Urothelium cell line (cell line): ENCODE data around the gene THBD.

Experiments
- DNase-seq: peaks from one replicate; pipeline ENCODE4 v3.0.0; 2011; ENCODE audit warnings: low spot score, mixed read lengths
- FAIRE-seq: peaks from 2 replicates; lab custom pipeline; 2011; peaks lifted over from hg19 to GRCh38; lab: Jason Lieb, UNC

THBD gene

DNA sequence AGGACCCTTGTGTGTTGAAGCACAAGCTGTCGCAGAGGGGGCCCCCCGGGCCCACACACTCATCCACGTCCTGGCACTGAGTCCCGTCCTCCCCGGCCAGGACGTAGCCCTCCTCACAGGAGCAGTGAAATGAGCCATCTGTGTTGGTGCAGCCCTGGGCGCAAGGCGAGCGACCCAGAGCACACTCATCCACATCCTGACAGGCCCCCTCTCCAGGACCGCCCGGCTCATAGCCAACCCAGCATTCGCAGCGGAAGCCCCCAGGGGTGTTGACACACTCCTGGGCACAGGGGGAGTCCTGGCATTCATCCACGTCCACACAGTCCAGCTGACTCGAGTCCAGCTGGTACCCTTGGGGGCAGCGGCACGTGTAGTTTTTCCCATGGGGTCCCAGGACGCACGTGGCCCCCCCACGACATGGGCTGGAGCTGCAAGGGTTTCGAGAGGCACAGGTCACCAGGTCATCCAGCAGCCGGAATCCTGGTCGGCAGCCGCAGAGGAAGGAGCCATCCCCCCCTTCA is 35.4 kb upstream of the THBD start:
- no peak for FAIRE-seq
- DNase-seq, result no peak

DNA sequence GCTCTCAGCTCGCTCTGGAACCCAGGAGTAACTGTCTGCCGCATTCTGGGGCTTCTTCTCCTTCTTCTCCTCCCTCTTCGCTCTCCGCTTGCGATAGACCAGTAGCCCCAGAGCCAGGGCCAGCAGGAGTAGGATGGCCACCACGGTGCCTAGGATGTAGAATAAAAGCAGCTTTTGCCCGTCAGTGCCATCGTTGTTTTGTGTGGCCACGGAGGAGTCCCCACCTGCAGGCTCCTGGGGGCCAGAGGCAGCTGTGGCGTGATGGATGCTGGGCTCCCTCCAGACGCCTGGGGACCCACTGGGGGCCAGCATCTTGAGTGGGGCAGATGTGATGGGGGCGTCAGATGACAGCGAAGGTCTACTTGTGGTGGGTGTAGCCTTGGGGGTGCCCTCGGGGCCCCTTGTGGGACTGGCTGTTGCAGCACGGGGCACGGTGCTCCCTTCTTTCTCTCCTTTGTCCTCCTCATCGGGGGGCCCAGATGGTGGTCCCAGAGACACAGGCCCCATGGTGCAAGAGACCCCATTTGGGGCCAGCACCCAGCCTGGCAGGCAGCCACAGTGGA is 34.9 kb upstream of the THBD start:
- DNase-seq, result no peak
- FAIRE-seq, result no peak

DNA sequence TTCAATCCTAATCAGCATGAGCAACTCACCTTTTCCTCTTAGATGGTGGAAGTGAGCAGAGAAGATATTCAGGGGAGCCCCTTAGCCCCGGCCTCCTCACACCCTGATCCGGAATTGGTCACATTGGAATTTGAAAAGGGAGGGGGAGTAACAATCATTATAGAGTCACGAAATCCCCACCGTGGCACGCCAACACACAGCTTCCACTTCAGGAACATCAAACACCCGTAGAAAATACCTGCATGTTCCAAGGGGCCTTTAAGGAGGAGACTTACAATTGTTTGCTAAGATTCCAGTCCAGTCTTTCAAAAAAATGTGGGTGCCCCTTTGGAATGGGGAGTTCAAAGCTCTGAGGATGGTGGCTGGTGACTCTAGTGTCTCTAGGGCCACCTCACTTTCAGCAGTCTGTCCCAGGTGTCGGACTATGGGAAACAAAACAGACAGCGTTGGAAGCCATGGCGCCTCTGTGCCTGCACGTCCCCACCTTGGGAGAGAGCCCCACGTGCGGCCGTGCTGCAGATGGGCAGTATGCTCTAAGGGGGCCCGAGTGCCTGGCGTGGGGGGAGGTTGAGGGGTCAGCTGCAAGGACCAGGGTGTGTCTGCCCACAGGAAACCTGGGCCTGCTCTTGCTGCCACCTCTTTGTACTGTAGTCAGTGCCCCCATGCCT is 34.2 kb upstream of the THBD start:
- no peak for FAIRE-seq
- no peak for DNase-seq

DNA sequence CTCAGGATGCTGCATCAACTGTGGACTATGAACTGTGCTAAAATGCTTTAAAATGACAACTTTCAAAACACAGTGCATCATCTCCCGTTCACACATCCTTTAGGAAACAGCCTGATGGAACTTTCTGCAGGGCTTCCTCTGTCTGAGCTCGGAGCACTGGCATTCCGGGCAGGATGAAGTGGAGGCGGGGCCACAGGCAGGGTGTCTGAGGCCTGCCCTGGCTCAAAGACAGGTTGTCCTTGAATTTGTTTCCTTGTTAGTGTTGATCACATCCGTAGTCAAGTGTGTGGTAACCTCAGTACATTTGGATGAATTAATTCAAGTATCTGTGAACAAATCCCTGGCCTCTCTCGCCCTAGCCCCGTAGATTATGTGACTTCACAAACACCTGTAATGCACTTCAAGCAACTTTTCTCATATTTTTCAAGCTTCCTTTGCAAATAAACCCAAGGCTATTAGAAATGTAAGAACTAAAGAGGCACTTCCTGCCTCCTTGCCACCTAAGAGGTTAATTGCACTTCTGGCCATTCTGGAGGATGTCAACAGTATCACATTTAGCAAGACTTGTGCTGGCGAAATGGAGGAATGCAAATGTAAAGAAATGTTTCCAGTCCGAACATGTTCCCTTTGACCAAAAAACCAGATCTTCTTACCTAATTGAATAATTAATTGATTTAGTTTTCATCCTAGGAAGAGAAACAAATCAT is 33.5 kb upstream of the THBD start:
- FAIRE-seq (no peak), DNase-seq (no peak)

DNA sequence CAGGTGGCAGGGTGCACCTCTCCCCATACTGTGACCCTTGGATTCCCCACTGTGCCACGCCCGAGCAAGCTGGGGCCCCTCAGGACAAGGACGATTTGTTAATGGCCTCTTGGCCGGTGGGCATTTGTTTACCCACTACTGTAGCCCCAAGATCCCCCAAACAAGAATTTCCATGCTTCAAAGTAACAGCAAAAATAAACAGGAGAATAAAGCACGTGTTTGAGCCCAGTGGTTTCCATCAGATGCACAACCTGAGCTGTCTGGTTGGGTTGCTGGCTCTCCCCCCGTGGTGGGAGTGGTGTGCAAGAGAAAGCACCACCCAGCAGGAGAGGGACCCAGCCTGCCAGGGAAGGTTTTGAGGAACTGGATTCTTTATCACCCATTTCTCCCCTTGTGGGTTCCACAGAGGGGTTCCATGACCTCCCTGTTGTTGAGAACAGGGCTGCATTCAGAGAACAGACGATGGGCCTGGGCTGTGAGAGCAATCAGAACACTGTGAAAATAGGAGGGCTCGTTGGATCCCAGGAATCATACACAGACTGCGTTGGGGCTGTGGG is 31.9 kb upstream of the THBD start:
- DNase-seq (no peak), FAIRE-seq (no peak)

DNA sequence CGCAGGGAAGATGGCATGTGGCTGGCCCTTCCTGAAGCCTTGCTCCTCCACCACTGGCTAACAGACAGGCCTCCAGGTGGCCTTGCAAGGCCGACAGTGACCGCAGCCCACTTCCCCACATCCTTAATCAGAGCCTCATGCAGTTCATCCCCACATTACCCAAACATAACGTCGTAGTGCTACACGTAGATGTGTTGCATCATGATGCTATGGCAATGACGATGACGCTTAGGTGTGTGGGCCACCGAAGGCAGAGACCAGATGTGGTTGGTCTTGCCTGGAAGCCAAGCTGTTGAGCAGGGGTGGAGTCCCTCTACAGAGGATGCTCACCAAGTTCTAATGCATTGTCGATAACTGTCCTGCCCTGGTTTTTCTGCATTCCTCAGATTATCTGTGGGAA is 31.0 kb upstream of the THBD start:
- no peak for FAIRE-seq
- DNase-seq, result no peak

DNA sequence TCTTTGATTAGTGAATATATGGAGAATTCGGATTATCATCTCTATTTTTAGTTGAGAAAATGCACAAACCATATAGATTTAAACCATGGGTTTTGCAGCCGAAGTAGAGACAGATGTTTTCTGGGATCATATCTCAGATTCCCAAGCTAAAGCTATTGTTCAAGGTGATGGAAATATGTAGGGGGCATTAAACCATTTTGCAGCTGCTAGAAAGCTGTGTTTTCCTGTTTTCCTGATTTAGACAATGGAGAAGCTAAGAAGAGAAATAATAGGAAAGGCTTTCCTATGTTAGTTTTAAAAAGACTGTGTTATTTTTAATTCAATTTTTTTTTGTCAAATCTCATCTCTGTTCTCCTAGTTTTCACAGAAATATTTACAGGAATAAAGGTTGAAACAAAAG is 30.5 kb upstream of the THBD start:
- FAIRE-seq (no peak), DNase-seq (no peak)

DNA sequence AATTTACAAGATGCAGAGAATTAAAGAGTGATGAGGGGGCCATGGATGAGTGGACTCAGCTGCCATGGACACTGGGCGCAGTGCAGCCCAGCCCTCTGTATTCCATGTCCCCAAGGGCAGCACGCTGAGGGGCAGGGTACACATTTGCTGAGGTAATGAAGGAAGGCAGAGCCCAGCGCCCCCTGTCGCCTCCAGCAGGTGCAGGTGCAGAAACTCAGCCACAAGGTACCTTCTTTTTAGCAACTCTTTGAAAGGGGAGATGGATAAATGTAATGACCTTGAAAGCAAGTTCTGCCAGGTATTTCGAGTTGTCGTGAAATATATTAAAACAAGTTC is 29.5 kb upstream of the THBD start:
- FAIRE-seq (no peak), DNase-seq (no peak)

DNA sequence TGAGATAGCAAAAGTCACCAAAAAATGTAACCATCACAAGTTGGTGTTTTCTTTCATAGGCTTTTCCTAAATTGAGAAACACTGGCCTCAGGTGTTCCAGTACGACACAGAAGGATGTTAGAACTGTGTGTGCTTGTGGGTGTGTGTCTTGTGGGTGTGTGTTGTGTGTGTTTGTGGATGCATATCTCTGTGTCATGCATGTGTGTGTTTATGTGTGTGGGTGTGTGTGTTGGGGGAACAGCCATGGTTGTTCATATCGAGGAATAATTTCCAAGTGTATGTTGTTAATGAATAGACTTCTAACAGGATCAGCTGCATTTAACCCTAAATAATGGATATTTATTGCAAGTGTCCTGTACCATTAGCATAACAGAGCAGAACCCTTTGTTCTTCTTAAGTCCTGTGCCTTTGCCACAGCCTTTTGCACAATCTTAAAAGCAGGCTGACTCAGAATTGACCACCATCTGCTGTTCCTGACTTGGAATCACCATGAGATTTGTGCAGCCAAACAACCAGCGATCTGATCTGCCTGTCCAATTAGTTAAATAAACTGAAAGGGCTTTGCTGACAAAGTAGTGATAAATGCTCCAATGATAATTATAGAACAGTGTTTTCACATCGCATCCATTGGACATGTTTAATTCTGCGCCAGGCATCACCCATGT is 29.0 kb upstream of the THBD start:
- DNase-seq, result no peak
- no peak for FAIRE-seq

DNA sequence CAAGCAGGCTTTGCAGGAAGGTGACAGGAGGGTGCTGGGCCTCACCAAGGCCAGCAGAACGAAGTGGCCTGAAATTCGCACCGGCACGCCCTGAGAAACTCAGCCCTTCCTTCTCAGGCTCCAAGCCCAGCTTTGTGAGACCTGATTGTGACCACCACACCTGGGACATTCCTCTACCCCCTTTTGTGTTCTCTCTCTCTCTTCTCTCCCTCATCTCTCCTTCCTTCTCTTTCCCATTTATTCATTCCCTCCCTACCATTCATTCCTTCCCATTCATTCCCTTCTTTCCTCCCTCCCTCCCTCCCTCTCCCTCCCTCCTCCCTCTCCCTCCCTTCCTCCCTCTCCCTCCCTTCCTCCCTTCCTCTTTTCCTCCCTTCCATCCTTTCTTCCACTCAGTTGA is 27.8 kb upstream of the THBD start:
- FAIRE-seq, result no peak
- DNase-seq, result no peak

DNA sequence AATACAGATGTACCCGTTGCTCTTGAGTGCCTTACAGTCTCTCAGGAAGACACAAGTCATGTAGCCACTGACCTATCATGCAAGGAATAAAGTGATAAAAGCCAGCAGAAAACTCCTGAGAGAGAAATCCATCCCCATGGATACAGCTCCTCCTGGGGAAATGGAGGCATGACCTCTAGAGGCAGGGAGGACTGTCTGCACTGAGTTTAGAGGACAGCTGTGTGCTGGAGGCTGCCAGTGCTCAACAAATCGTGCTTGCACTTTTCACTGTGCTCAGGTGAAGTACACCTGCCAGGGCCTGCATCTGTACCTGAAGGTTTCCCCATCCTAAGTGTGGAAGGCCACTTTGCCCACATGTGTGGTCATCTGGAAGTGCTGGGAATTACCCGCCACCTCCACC is 24.6 kb upstream of the THBD start:
- DNase-seq (no peak), FAIRE-seq (no peak)

DNA sequence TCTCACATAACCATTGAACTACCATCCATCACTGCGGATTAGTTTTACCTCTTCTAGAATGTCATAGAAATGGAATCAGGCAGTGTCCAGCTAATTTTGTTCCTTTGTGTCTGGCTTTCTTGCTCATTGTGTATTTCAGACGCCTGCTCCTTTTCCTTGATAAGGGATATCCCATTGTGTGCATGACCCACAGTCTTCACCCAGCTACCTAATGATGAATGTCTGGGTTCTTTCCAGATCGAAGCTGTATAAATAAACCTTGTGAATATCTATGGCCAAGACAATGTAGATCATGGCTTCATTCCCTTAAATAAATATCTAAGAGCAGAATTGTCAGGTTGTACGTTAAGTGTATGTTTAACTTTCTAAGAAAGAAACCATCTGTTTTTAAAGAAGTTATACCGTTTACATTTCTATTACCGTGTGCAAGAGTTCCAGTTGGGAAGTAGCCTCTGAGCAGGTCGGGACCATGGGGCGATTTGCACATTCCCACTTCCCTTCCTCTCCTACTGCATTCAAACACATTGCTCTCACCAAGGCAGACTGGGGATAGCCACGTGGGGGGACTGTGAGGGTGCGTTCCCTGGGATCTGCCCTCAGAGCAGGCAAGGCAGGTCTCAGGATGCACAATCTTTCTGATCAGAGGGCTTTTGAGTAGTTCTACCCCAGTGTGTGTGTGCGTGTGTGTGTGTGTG is 23.6 kb upstream of the THBD start:
- DNase-seq (no peak), FAIRE-seq (no peak)

DNA sequence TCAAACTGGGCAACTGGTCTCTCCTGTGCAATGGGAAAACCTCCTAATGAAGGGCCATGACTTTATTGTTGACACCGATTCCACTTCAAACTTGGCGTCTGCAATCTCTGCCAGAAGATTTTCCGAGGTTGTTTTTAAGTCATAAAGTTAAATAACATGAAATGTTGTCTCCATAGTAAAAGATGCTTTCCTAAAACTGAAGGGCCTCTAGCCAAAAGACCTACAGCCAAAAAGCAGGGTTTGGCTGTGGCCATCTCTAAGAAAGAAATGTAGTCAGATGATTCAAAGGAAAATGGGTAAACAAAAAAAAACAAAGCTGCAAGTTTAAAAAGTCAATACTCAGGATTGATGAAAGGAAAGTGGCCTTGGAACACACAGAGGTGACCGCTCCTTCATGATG is 22.5 kb upstream of the THBD start:
- FAIRE-seq (no peak), DNase-seq (no peak)

DNA sequence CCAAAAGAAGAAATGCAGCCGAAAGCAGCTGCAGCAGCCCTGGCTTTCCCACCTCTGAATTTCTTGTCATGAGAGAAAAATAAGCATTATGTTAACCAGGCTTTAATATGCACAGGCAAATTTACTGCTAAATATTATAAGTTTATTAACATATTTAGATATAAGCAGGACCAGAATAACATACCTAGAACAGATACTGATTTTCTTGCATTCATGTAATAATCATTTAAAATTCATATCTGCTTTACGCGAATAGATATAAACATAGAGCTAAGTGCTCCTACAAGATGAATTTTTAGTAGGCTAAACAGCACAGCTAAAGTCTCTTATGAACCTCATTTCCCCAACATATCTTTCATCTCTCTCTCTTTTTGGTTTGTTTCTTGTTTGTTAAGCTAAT is 21.9 kb upstream of the THBD start:
- DNase-seq (no peak), FAIRE-seq (no peak)

DNA sequence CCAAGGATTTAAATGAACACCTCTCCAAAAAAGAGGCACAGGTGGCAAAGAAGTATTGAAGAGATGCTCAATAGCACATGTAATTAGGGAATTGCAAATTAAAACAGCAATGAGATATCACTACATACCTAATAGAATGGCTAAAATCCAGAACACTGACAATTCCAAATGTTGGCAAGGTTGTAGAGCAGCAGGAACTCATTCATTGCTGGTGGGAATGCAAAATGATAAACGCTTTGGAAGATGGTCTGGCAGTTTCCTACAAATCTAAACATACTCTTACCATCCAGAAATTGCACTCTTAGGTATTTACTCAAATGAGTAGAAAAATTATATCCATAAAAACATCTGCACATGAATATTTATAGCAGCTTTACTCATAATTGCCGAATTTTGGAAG is 19.6 kb upstream of the THBD start:
- FAIRE-seq (no peak), DNase-seq (no peak)

DNA sequence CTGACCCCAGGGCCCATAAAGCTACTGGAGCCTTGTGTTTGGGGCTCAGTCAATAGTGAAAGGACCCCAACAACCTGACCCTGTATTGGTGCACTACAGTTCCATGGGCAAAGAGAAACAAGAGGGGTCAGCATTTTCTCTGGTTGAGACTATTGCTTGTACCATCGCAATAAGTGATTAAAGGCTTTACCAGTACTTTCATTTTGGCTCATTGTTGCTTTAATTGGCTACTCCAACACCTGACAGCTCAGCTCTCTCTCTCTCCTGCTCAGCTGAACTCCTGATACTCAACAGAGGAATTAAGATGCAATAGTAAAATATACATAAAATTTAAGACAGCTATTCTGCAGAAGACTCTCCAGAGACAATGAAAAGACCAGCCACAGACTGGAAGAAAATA is 18.8 kb upstream of the THBD start:
- no peak for DNase-seq
- no peak for FAIRE-seq

DNA sequence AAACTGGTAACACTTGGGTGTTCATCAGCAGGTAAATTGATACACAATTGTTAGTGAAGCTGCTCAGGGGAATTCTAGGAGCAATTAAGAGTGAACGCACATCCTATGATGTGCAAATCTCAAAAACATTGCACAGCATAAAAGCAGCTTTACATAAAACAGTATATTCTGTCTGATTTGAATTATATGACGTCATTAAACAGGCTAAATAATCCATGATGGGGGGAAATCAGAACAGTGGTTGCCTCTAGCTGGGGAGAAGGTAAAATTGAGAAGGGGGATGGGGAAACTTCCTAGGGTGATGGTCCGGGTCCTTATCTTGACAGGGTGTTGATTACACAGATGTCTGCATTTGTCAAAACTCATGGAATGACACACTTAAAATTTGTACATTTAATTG is 17.3 kb upstream of the THBD start:
- DNase-seq (no peak), FAIRE-seq (no peak)

DNA sequence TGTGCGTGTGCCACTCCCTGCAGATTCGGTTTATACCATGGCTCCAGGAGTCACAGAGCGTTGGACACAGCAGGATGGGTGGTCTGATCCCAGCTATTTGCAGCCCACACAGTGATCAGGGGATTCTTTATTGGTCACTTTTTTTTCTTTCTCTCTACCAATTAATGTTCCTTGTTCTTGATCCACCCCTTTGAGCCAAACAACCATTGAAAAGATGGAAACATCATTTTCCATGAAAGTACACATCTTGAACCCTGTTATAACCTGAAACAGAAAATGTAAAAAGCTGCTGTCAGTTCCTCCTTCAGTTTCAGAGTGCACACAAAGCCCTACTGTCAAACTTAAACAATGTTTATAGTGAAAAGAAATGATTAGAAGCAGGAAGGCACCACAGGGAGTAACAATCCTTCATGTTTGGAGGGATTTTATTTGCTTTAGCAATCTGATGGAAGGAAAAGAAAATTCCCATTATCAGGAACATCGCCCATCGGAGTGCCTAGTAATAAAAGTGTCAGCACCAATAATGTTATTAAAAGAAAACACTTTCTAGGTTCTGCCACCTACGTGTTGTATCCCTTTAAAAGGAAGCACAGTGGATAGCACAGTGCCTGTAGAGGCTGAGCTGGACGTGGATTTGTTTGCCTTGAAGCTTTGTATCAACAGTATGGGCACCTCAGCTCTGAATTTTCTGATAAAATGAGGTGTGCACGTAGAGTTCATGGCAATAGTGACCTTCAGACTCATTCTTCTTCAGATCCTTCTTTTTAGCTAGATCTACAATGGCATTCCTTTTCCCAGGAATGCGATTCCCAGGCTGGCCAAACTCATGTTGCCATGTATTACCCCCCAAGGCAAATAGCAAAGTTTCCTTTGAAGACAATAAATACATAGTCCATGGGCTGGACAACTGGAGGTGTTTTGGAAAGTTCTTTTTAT is 16.1 kb upstream of the THBD start:
- FAIRE-seq (no peak), DNase-seq (no peak)

DNA sequence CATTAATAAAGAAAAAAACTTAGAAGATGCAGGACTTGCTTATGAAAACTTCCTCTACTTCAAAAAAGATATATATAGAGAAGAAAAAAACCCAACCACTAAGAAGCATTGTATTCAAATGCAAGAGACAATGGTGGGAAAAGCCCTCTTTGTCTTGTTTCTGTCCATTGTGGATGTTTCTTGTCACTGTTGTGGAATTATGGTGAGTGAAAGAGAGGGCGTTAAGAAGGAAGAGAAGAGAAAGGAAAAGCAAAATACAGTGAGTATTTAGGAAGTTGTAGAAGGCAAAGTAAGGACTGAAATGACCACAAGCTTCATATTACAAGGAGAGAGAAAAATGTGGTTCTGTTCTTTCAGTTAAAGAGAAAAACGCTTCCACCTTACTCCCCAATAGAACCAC is 14.1 kb upstream of the THBD start:
- DNase-seq (no peak), FAIRE-seq (no peak)

DNA sequence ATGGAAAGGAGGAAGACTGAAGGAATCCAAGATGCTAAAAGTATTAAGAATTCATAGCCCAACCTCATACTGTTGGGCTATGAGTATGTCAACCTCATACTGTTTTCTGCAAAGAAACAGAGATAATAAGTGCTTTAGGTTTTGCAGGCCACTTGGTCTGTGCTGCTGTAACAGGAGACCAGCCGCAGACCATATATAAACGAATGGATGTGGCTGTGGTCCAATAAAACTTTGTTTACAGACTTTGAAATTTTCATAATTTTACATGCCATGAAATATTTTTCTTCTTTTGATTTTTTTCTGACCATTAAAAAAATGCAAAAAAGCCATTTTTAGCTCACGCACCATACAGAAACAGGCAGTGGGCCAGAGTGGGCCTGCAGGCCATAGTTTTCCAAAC is 13.7 kb upstream of the THBD start:
- no peak for FAIRE-seq
- no peak for DNase-seq
